Endothelial cell (in vitro differentiated cells): ENCODE measurements around the gene SERPINF2. TPM values are rescaled to one million over a fixed set of nuclear protein-coding genes. Genes with fewer than 3 reads are reported as not detected.

ENCODE experiments used
- DNase-seq: peaks from one replicate; pipeline ENCODE4 v3.0.0; 2021; ENCODE audit warnings: low spot score
- H3K27ac Mint-ChIP-seq: one replicate; pipeline ENCODE4 v1.8.0; 2021; ENCODE audit warnings: mixed read lengths, inconsistent platforms; ENCODE audit not compliant: unreplicated experiment
- H3K27me3 Mint-ChIP-seq: one replicate; pipeline ENCODE4 v1.8.0; 2021; ENCODE audit warnings: mild to moderate bottlenecking, moderate library complexity, mixed read lengths, inconsistent platforms; ENCODE audit not compliant: unreplicated experiment
- H3K36me3 Mint-ChIP-seq: one replicate; pipeline ENCODE4 v1.8.0; 2021; ENCODE audit warnings: mild to moderate bottlenecking, low read depth, mixed read lengths, inconsistent platforms; ENCODE audit not compliant: unreplicated experiment
- H3K4me1 Mint-ChIP-seq: one replicate; pipeline ENCODE4 v1.8.0; 2021; ENCODE audit warnings: mild to moderate bottlenecking, mixed read lengths, inconsistent platforms; ENCODE audit not compliant: unreplicated experiment
- H3K4me3 Mint-ChIP-seq: one replicate; pipeline ENCODE4 v1.8.0; 2021; ENCODE audit warnings: mild to moderate bottlenecking, mixed read lengths, inconsistent platforms; ENCODE audit not compliant: unreplicated experiment
- H3K9me3 Mint-ChIP-seq: one replicate; pipeline ENCODE4 v1.8.0; 2021; ENCODE audit warnings: mixed read lengths, inconsistent platforms; ENCODE audit not compliant: unreplicated experiment
- CTCF ChIP-seq: fragments of 200-600 bp; sonication (generic); IDR thresholded peaks from one replicate; pipeline ENCODE4 v1.5.0; 2021; ENCODE audit warnings: antibody characterized with exemption; ENCODE audit not compliant: unreplicated experiment
- total RNA-seq: library from RNA; stranded (reverse); fragmentation: NEBNext Ultra II Directional; extraction: Animal tissue kit (Norgen Biotek cat#: 25700); gene quantifications from one replicate; pipeline ENCODE4 v1.2.1, GENCODE V29; 2021; ENCODE audit not compliant: unreplicated experiment

SERPINF2 gene
- total RNA-seq, 1 donor from 2014 or later = 0.56 TPM

DNA sequence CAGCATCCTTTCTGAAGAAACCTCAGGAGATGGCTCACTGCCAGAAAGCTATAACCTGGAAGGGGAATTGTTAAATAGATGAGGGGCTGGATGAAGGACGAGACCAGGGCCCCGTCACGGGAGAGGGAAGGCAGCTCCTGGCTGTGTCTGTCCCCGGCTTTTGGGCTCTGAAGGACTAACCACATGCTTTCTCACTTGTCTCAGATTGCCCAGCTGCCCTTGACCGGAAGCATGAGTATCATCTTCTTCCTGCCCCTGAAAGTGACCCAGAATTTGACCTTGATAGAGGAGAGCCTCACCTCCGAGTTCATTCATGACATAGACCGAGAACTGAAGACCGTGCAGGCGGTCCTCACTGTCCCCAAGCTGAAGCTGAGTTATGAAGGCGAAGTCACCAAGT, 33.7 kb downstream of the SERPINF2 start:
- H3K27ac Mint-ChIP-seq = no peak overlapping the region
- no peaks in the 10 kb centered on the region for H3K9me3 Mint-ChIP-seq
- no peak for DNase-seq
- no peak overlapping the region for H3K4me3 Mint-ChIP-seq
- peaks cover 3% of the 10 kb centered on the region for H3K4me1 Mint-ChIP-seq
- peaks cover 14% of the 10 kb centered on the region for H3K36me3 Mint-ChIP-seq
- no peak for TF ChIP-seq CTCF
- peaks cover 2% of the 10 kb centered on the region for H3K27me3 Mint-ChIP-seq

- Mint-ChIP-seq H3K27me3 (peaks cover 2% of the 10 kb centered on the region), H3K9me3 (no peaks in the 10 kb centered on the region), H3K36me3 (peaks cover 17% of the 10 kb centered on the region), H3K4me1 (peaks cover 3% of the 10 kb centered on the region), H3K4me3 (no peak overlapping the region), H3K27ac (no peak overlapping the region)
- no peak for TF ChIP-seq CTCF
- DNase-seq = no peak
Measured at GRCh38 chr17:1776857-1777256, 34.2 kb downstream of the SERPINF2 start.

DNA sequence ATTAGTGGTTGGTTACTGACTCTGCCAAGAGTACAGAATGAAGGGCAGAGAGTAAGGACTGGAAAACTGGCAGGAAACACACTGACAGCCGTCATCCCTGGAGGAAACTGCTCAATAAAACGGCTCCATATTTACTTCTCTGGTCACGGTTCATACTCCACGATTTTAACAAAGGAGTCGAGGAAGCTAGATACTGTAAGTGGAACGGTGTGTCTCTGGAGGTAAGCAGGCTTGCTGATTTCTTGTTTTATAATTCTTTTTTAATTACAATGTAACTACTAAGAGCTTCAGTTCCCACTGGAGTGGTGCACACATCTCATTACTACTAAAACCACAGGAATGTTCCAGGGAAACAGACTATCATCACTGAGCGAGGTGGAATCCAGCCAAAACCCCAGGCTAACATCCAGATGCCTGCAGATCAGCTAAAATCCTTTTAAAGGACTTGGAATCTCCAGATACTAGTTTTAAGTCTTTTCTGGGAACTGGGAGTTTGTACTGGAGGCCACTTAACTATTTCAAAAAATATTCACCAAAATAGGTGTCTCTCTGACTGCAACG, 37.0 kb downstream of the SERPINF2 start:
- H3K4me3 Mint-ChIP-seq = no peak overlapping the region
- TF ChIP-seq CTCF = no peak
- H3K27ac Mint-ChIP-seq = no peak overlapping the region
- peaks cover 3% of the 10 kb centered on the region for H3K4me1 Mint-ChIP-seq
- H3K36me3 Mint-ChIP-seq = peaks cover 35% of the 10 kb centered on the region
- no peaks in the 10 kb centered on the region for H3K27me3 Mint-ChIP-seq
- DNase-seq = no peak
- no peaks in the 10 kb centered on the region for H3K9me3 Mint-ChIP-seq

DNA sequence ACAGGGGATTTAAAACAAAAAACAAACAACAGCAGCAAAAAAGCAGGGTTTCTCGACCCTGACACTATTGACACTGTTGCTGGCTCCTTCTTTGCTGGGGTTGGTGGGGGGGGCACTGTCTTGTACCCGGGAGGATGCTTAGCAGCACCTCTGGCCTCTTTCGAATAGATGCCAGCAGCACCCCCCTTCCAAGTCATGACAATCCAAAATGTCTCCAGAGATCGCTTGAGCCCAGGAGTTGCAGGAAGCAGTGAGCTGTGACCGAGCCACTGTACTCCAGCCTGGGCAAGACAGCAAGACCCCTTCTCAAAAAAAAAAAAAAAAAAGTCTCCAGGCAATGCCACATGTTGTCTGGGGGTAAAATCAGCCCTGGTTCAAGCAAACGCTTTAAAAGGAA, 39.5 kb downstream of the SERPINF2 start:
- no peak for DNase-seq
- Mint-ChIP-seq H3K9me3 (no peaks in the 10 kb centered on the region), H3K36me3 (peaks cover 40% of the 10 kb centered on the region), H3K4me3 (no peak overlapping the region), H3K27ac (no peak overlapping the region), H3K27me3 (no peaks in the 10 kb centered on the region), H3K4me1 (peaks cover 3% of the 10 kb centered on the region)
- no peak for TF ChIP-seq CTCF

DNA sequence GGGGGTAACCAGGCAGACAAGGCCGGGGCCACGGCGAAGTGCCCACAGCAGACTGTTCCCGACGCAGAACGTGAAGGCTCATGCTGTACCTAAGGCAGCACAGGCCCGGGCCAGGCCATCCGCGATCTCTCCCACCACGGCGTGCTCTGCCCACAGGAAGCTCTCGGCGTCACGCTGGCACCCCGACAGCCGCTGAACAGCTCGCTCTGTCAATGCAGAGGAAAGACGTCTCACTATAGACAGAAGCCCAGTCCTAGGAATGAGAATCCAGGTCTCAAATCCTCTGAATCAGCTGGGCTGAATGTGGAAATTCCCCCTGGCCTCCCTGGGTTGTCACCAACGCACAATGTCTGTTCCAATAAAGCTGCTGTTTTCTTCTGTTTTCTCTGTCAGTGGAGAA, 40.6 kb downstream of the SERPINF2 start:
- Mint-ChIP-seq H3K36me3 (peaks cover 37% of the 10 kb centered on the region), H3K27me3 (no peaks in the 10 kb centered on the region), H3K9me3 (no peaks in the 10 kb centered on the region), H3K4me1 (no peaks in the 10 kb centered on the region), H3K4me3 (no peak overlapping the region), H3K27ac (peak overlapping the region; percentile 32)
- DNase-seq = no peak
- TF ChIP-seq CTCF = no peak
